PC-3 (cell line): ENCODE results near the gene TANGO6. TPM values are rescaled to one million over a fixed set of nuclear protein-coding genes. Genes with fewer than 3 reads are reported as not detected.

Experiments
- ATAC-seq: fragments of 200-7000 bp; cut with Tn5 transposase; 2 replicates; pipeline ENCODE4 v1.9.1; 2020; ENCODE audit warnings: mild to moderate bottlenecking, moderate library complexity
- BruUV-seq: library from RNA; stranded (reverse); fragments of 400-500 nt; replicated peaks from 2 replicates; lab custom pipeline; 2021; lab: Mats Ljungman, UMichigan
- CTCF ChIA-PET: fragments of 300-600 bp; sonication (Branson Sonifier 250); formaldehyde crosslinking; loops from one replicate; lab custom pipeline; 2022; ENCODE audit warnings: antibody characterized with exemption; lab: Charles Lee
- POLR2A ChIA-PET: fragments of 300-600 bp; sonication (Branson Sonifier 250); formaldehyde crosslinking; loops from one replicate; lab custom pipeline; 2022; ENCODE audit warnings: antibody characterized with exemption; ENCODE audit not compliant: unreplicated experiment; lab: Charles Lee
- DNase-seq: peaks from one replicate; pipeline ENCODE4 v3.0.0-alpha.2; 2015
- H2AFZ ChIP-seq: fragments of 300-600 bp; sonication (generic); 2 replicates; pipeline ENCODE4 v1.6.0; 2016; ENCODE audit warnings: antibody characterized with exemption, low read length
- H3F3A ChIP-seq: fragments of 300-600 bp; sonication (generic); one replicate; pipeline ENCODE4 v1.6.0; 2017; ENCODE audit warnings: antibody characterized with exemption, low read length, control low read depth, mild to moderate bottlenecking; ENCODE audit not compliant: unreplicated experiment
- H3K27ac ChIP-seq: fragments of 300-600 bp; sonication (generic); 2 replicates; pipeline ENCODE4 v1.5.1; 2016; ENCODE audit warnings: mild to moderate bottlenecking, low read length
- H3K27me3 ChIP-seq: fragments of 300-600 bp; sonication (generic); 2 replicates; pipeline ENCODE4 v1.6.1; 2016; ENCODE audit warnings: low read length, mixed read lengths
- H3K36me3 ChIP-seq: fragments of 300-600 bp; sonication (generic); 2 replicates; pipeline ENCODE4 v1.6.1; 2016; ENCODE audit warnings: low read depth, mixed run types, low read length, mixed read lengths
- H3K4me1 ChIP-seq: fragments of 300-600 bp; sonication (generic); 2 replicates; pipeline ENCODE4 v1.5.1; 2016; ENCODE audit warnings: low read length; ENCODE audit not compliant: insufficient read depth
- H3K4me2 ChIP-seq: fragments of 300-600 bp; sonication (generic); 2 replicates; pipeline ENCODE4 v1.6.0; 2016; ENCODE audit warnings: low read length
- H3K4me3 ChIP-seq: fragments of 300-600 bp; sonication (generic); 2 replicates; pipeline ENCODE4 v1.5.1; 2016; ENCODE audit warnings: mild to moderate bottlenecking, low read length, mixed read lengths
- H3K79me2 ChIP-seq: fragments of 300-600 bp; sonication (generic); 2 replicates; pipeline ENCODE4 v1.6.1; 2017; ENCODE audit warnings: low read length, mixed read lengths
- H3K9ac ChIP-seq: fragments of 300-600 bp; sonication (generic); 2 replicates; pipeline ENCODE4 v1.6.0; 2016; ENCODE audit warnings: mild to moderate bottlenecking, low read length
- H3K9me2 ChIP-seq: fragments of 300-600 bp; sonication (generic); replicated peaks from 2 replicates; pipeline ENCODE4 v1.6.1; 2016; ENCODE audit warnings: mixed run types, low read length, mixed read lengths
- H3K9me3 ChIP-seq: fragments of 300-600 bp; sonication (generic); 2 replicates; pipeline ENCODE4 v1.6.1; 2016; ENCODE audit warnings: low read length, mixed read lengths
- H4K20me1 ChIP-seq: fragments of 300-600 bp; sonication (generic); 2 replicates; pipeline ENCODE4 v1.6.1; 2016; ENCODE audit warnings: low read length, mixed read lengths
- CTCF ChIP-seq: fragments of 300-600 bp; sonication (generic); conservative IDR thresholded peaks from 2 replicates; pipeline ENCODE4 v1.5.1; 2017; ENCODE audit warnings: antibody characterized with exemption, low read depth, mild to moderate bottlenecking, low read length
- EZH2 ChIP-seq: fragments of 300-600 bp; sonication (generic); IDR thresholded peaks from one replicate; pipeline ENCODE4 v1.6.1; 2017; ENCODE audit warnings: antibody characterized with exemption, mild to moderate bottlenecking, low read length; ENCODE audit not compliant: unreplicated experiment
- EZH2phosphoT487 ChIP-seq: fragments of 300-600 bp; sonication (generic); IDR thresholded peaks from 2 replicates; pipeline ENCODE4 v1.6.1; 2018; ENCODE audit warnings: mild to moderate bottlenecking, antibody characterized with exemption, low read length, borderline replicate concordance
- intact Hi-C: fragments of 100-400 bp; cut with micrococcal nuclease; formaldehyde crosslinking; loops from 2 replicates; pipeline ENCODE4 v1.9.0; 2023
- total RNA-seq: library from RNA; depleted of rRNA; stranded (reverse); fragments of >200 nt; gene quantifications from 2 replicates; pipeline ENCODE4 v1.2.3, GENCODE V29; 2014

TANGO6 gene
- total RNA-seq, 1 experiment from 2014 or later = 9.4 TPM

- H3K27ac ChIP-seq = peak overlapping the region; percentile 96
- H2AFZ ChIP-seq = no peak overlapping the region
- H3K36me3 ChIP-seq = peaks cover 5% of the 10 kb centered on the region; the same call in 1 of the 2 replicates
- H3K4me3 ChIP-seq = no peak overlapping the region
- TSS peak; percentile 94 for BruUV-seq
- ATAC-seq = no peak
- DNase-seq = no peak
- H3K9me3 ChIP-seq = no peaks in the 10 kb centered on the region
- H3K9ac ChIP-seq = peak overlapping the region; percentile 63
- intact Hi-C loops = loop anchor here (10.0 kb wide), 1 partner anchor 89 kb away; no protein-coding TSS in a partner anchor
- H3F3A ChIP-seq = peaks cover 11% of the 10 kb centered on the region
- H3K79me2 ChIP-seq = no peaks in the 10 kb centered on the region
- ChIA-PET POLR2A (interaction anchor here (0.6 to 0.8 kb wide), 2 partner anchors 9 to 64 kb away, joined by 5 read pairs; no protein-coding TSS in a partner anchor), CTCF (no interaction called here)
- H3K9me2 ChIP-seq = no peaks in the 10 kb centered on the region
- TF ChIP-seq EZH2 (no peak), EZH2phosphoT487 (no peak), CTCF (no peak)
- H3K4me1 ChIP-seq = peaks cover 41% of the 10 kb centered on the region
- H3K27me3 ChIP-seq = no peaks in the 10 kb centered on the region
- H3K4me2 ChIP-seq = peak overlapping the region; percentile 58
- no peaks in the 10 kb centered on the region for H4K20me1 ChIP-seq
These were observed 150.1 kb downstream of the TANGO6 start for GRCh38 chr16:68993456-68993855.

GRCh38 chr16:68993885-68994284, 150.6 kb downstream of the TANGO6 start:
- no peaks in the 10 kb centered on the region for H3K9me3 ChIP-seq
- peak overlapping the region; percentile 6; the same call in 1 of the 2 replicates for H3K4me3 ChIP-seq
- BruUV-seq = no TSS peak
- peak overlapping the region; percentile 63 for H3K9ac ChIP-seq
- H3K27ac ChIP-seq = peak overlapping the region; percentile 96
- no peak overlapping the region for H2AFZ ChIP-seq
- intact Hi-C loops = loop anchor here (2.0 to 10.0 kb wide), 3 partner anchors 23 to 89 kb away; no protein-coding TSS in a partner anchor
- ChIA-PET POLR2A (interaction anchor here (0.6 to 0.8 kb wide), 3 partner anchors 9 to 80 kb away, joined by 3 to 5 read pairs (median 5); no protein-coding TSS in a partner anchor), CTCF (interaction anchor here (0.6 kb wide), 1 partner anchor 19 kb away, joined by 4 read pairs; no protein-coding TSS in a partner anchor)
- peak overlapping the region; percentile 66 for H3K4me2 ChIP-seq
- ATAC-seq (peak; percentile 87), DNase-seq (peak; percentile 87)
- H3K27me3 ChIP-seq = no peaks in the 10 kb centered on the region
- no peaks in the 10 kb centered on the region for H3K79me2 ChIP-seq
- TF ChIP-seq EZH2phosphoT487 = no peak
- no peak for TF ChIP-seq EZH2
- no peak for TF ChIP-seq CTCF
- H3K9me2 ChIP-seq = no peaks in the 10 kb centered on the region
- peaks cover 5% of the 10 kb centered on the region; the same call in 1 of the 2 replicates for H3K36me3 ChIP-seq
- H4K20me1 ChIP-seq = no peaks in the 10 kb centered on the region
- H3F3A ChIP-seq = peaks cover 11% of the 10 kb centered on the region
- H3K4me1 ChIP-seq = peaks cover 41% of the 10 kb centered on the region

GRCh38 chr16:68994324-68994723, 151.0 kb downstream of the TANGO6 start:
- Histone ChIP-seq H3K27ac (peak overlapping the region; percentile 96), H3K9me2 (no peaks in the 10 kb centered on the region), H3K4me3 (peak overlapping the region; percentile 6; the same call in 1 of the 2 replicates), H3K36me3 (peaks cover 5% of the 10 kb centered on the region; the same call in 1 of the 2 replicates), H3K4me2 (peak overlapping the region; percentile 66), H3K4me1 (peaks cover 41% of the 10 kb centered on the region), H3K9me3 (no peaks in the 10 kb centered on the region), H3F3A (peaks cover 11% of the 10 kb centered on the region), H3K9ac (peak overlapping the region; percentile 62), H3K79me2 (no peaks in the 10 kb centered on the region), H2AFZ (no peak overlapping the region), H4K20me1 (no peaks in the 10 kb centered on the region), H3K27me3 (no peaks in the 10 kb centered on the region)
- TSS peak; percentile 43 for BruUV-seq
- ATAC-seq (peak; percentile 39), DNase-seq (no peak)
- intact Hi-C loops = loop anchor here (2.0 to 10.0 kb wide), 3 partner anchors 22 to 90 kb away; no protein-coding TSS in a partner anchor
- POLR2A ChIA-PET = interaction anchor here (0.6 to 0.8 kb wide), 2 partner anchors 64 to 79 kb away, joined by 3 to 5 read pairs; no protein-coding TSS in a partner anchor
- CTCF ChIA-PET = interaction anchor here (0.6 kb wide), 1 partner anchor 19 kb away, joined by 4 read pairs; no protein-coding TSS in a partner anchor
- TF ChIP-seq CTCF = no peak
- no peak for TF ChIP-seq EZH2phosphoT487
- no peak for TF ChIP-seq EZH2
